ENCODE measurements around the gene SLC26A2.
A peak's percentile ranks its signal among the peaks of the same experiment; 100 is the strongest.

The SLC26A2 gene

GRCh38 chr5:149960272-149961185, at the start of gene SLC26A2:
SLC26A2 (plus strand) TSS chr5:149960758; CDS start chr5:149977653, 16,895 bp downstream.
- peak within 1 kb of the TSS; percentile 76 for H3K4me3 ChIP-seq (ENCODE audit: insufficient read length, low read depth)
- no peaks in the 10 kb centered on the region for H3K27me3 ChIP-seq (ENCODE audit: insufficient read depth, insufficient read length)
- DNase-seq (ENCODE audit: low read depth, low spot score) = peak; percentile 92
- H3K36me3 ChIP-seq (ENCODE audit: insufficient read depth, insufficient read length, low read length) = no peaks in the 10 kb centered on the region
- H3K9me3 ChIP-seq (ENCODE audit: insufficient read depth, low read length) = no peaks in the 10 kb centered on the region
- H3K4me1 ChIP-seq (ENCODE audit: insufficient read depth, insufficient read length) = no peaks in the 10 kb centered on the region
- TF ChIP-seq SUZ12 (IDR thresholded peaks at IDR 0.05; ENCODE audit: extremely low read depth, insufficient read depth, insufficient read length) = no peak
- no peak for TF ChIP-seq YY1 (IDR thresholded peaks at IDR 0.05; ENCODE audit: insufficient read depth, insufficient read length)
- no peak for TF ChIP-seq ZNF274 (IDR thresholded peaks at IDR 0.05; ENCODE audit: low read depth, low read length)
- peak within 1 kb of the TSS; percentile 72 for H3K9ac ChIP-seq (ENCODE audit: insufficient read length, low read depth)

DNA sequence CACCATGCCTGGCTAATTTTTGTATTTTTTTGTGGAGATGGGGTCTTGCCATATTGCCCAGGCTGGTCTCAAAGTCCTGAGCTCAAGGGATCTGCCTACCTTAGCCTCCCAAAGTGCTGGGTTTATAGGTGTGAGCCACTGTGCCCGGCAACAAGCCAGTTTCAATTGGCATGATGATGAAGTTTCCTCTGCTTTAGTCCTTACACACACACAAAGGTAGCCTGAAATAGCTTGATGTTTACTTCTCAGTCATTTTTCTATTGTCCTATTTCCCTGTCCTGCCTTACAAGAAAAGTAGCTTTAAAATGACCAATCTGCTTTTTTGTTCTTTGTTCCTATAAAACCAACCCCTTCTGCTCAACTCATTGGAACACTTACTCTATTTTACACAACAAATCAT, 49.5 kb upstream of the SLC26A2 start:
- H3K4me1 ChIP-seq (ENCODE audit: insufficient read depth, insufficient read length) = peaks cover 4% of the 10 kb centered on the region
- H3K27me3 ChIP-seq (ENCODE audit: insufficient read depth, insufficient read length) = no peaks in the 10 kb centered on the region
- H3K4me3 ChIP-seq (ENCODE audit: insufficient read length, low read depth) = no peak overlapping the region
- no peak for DNase-seq (ENCODE audit: low read depth, low spot score)
- H3K9me3 ChIP-seq (ENCODE audit: insufficient read depth, low read length) = no peaks in the 10 kb centered on the region
- H3K36me3 ChIP-seq (ENCODE audit: insufficient read depth, insufficient read length, low read length) = no peaks in the 10 kb centered on the region
- no peak overlapping the region for H3K9ac ChIP-seq (ENCODE audit: insufficient read length, low read depth)
- TF ChIP-seq SUZ12 (IDR thresholded peaks at IDR 0.05; ENCODE audit: extremely low read depth, insufficient read depth, insufficient read length) = no peak
- TF ChIP-seq ZNF274 (IDR thresholded peaks at IDR 0.05; ENCODE audit: low read depth, low read length) = no peak
- no peak for TF ChIP-seq YY1 (IDR thresholded peaks at IDR 0.05; ENCODE audit: insufficient read depth, insufficient read length)

GRCh38 chr5:149912226-149912871, 48.2 kb upstream of the SLC26A2 start:
- peaks cover 4% of the 10 kb centered on the region for H3K4me1 ChIP-seq (ENCODE audit: insufficient read depth, insufficient read length)
- TF ChIP-seq ZNF274 (IDR thresholded peaks at IDR 0.05; ENCODE audit: low read depth, low read length) = no peak
- no peak for TF ChIP-seq YY1 (IDR thresholded peaks at IDR 0.05; ENCODE audit: insufficient read depth, insufficient read length)
- TF ChIP-seq SUZ12 (IDR thresholded peaks at IDR 0.05; ENCODE audit: extremely low read depth, insufficient read depth, insufficient read length) = no peak
- DNase-seq (ENCODE audit: low read depth, low spot score) = no peak
- H3K27me3 ChIP-seq (ENCODE audit: insufficient read depth, insufficient read length) = no peaks in the 10 kb centered on the region
- H3K36me3 ChIP-seq (ENCODE audit: insufficient read depth, insufficient read length, low read length) = no peaks in the 10 kb centered on the region
- H3K9ac ChIP-seq (ENCODE audit: insufficient read length, low read depth) = no peak overlapping the region
- H3K4me3 ChIP-seq (ENCODE audit: insufficient read length, low read depth) = no peak overlapping the region
- H3K9me3 ChIP-seq (ENCODE audit: insufficient read depth, low read length) = no peaks in the 10 kb centered on the region

GRCh38 chr5:149913436-149914419, 46.8 kb upstream of the SLC26A2 start:
- Histone ChIP-seq H3K9me3 (ENCODE audit: insufficient read depth, low read length) (no peaks in the 10 kb centered on the region), H3K9ac (ENCODE audit: insufficient read length, low read depth) (no peak overlapping the region), H3K27me3 (ENCODE audit: insufficient read depth, insufficient read length) (no peaks in the 10 kb centered on the region), H3K36me3 (ENCODE audit: insufficient read depth, insufficient read length, low read length) (no peaks in the 10 kb centered on the region), H3K4me1 (ENCODE audit: insufficient read depth, insufficient read length) (peaks cover 4% of the 10 kb centered on the region), H3K4me3 (ENCODE audit: insufficient read length, low read depth) (no peak overlapping the region)
- no peak for DNase-seq (ENCODE audit: low read depth, low spot score)
- TF ChIP-seq ZNF274 (IDR thresholded peaks at IDR 0.05; ENCODE audit: low read depth, low read length) (no peak), YY1 (IDR thresholded peaks at IDR 0.05; ENCODE audit: insufficient read depth, insufficient read length) (no peak), SUZ12 (IDR thresholded peaks at IDR 0.05; ENCODE audit: extremely low read depth, insufficient read depth, insufficient read length) (no peak)

GRCh38 chr5:149915392-149916260, 44.9 kb upstream of the SLC26A2 start:
- Histone ChIP-seq H3K9ac (ENCODE audit: insufficient read length, low read depth) (no peak overlapping the region), H3K9me3 (ENCODE audit: insufficient read depth, low read length) (no peaks in the 10 kb centered on the region), H3K4me1 (ENCODE audit: insufficient read depth, insufficient read length) (peaks cover 4% of the 10 kb centered on the region), H3K27me3 (ENCODE audit: insufficient read depth, insufficient read length) (no peaks in the 10 kb centered on the region), H3K36me3 (ENCODE audit: insufficient read depth, insufficient read length, low read length) (no peaks in the 10 kb centered on the region), H3K4me3 (ENCODE audit: insufficient read length, low read depth) (no peak overlapping the region)
- DNase-seq (ENCODE audit: low read depth, low spot score) = no peak
- no peak for TF ChIP-seq ZNF274 (IDR thresholded peaks at IDR 0.05; ENCODE audit: low read depth, low read length)
- no peak for TF ChIP-seq YY1 (IDR thresholded peaks at IDR 0.05; ENCODE audit: insufficient read depth, insufficient read length)
- TF ChIP-seq SUZ12 (IDR thresholded peaks at IDR 0.05; ENCODE audit: extremely low read depth, insufficient read depth, insufficient read length) = no peak
